Activated naive CD8-positive, alpha-beta T cell treated with anti-CD3 and anti-CD28 coated beads, Interleukin-2, amount 50 U/mL, for 24 hours (primary cell): Measurements from ENCODE around the gene STRIP1.

Experiments used
- ATAC-seq: fragments of 150-1000 bp; cut with Tn5 transposase; one replicate; pipeline ENCODE4 v1.10.0; 2021
- DNase-seq: peaks from one replicate; pipeline ENCODE4 v3.0.0; 2021
- H3K27ac Mint-ChIP-seq: one replicate; pipeline ENCODE4 v1.8.0; 2021; ENCODE audit warnings: mild to moderate bottlenecking, mixed read lengths
- H3K27me3 Mint-ChIP-seq: one replicate; pipeline ENCODE4 v1.8.0; 2021; ENCODE audit warnings: mixed read lengths
- H3K36me3 Mint-ChIP-seq: one replicate; pipeline ENCODE4 v1.8.0; 2021; ENCODE audit warnings: low read depth, mixed read lengths
- H3K4me1 Mint-ChIP-seq: one replicate; pipeline ENCODE4 v1.8.0; 2021; ENCODE audit warnings: mixed read lengths
- H3K4me3 Mint-ChIP-seq: one replicate; pipeline ENCODE4 v1.8.0; 2021; ENCODE audit warnings: mild to moderate bottlenecking, moderate library complexity, mixed read lengths
- H3K9me3 Mint-ChIP-seq: one replicate; pipeline ENCODE4 v1.8.0; 2021; ENCODE audit warnings: mixed read lengths

STRIP1 gene

DNA sequence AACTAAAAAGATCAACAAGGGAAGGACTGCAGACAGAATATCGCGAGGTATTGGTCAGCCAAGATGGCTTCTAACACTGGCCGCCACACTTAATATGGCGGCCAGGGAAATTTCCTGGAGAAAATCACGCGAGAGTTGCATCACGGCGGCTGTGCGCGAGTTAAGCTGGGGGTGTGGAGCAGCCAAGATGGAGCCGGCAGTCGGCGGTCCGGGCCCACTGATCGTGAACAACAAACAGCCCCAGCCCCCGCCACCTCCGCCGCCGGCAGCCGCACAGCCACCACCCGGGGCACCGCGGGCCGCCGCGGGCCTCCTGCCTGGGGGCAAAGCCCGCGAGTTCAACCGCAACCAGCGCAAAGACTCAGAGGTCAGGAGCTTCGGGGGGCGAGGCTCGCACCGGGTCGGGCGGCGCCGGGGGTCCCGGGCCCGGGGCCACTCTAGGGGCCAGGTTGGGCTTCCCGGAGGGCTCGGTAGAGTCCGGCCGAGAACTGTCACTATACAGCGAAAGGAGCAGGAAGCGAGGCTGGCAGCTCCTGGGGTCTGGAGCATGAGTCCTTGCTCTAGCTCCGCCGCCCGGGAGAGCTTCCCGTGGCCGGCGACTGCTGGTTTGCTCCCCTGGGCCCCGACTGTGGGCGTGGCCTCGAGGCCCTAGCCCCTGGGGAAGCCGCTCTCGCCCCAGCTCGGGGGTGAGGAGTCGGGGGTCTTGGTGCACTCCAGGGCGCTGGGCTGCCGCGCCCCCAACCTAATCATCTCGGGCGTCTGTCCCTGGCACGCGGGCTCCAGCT lies at the start of gene STRIP1:
STRIP1 (plus strand) TSS at position 174 of the 785 bp plus-strand sequence; CDS start at position 188, 14 bp downstream.
- Mint-ChIP-seq H3K4me3 (peak within 1 kb of the TSS; percentile 91), H3K27ac (peak within 1 kb of the TSS; percentile 89), H3K4me1 (peaks cover 45% of the 10 kb centered on the region), H3K36me3 (peaks cover 15% of the 10 kb centered on the region), H3K9me3 (no peaks in the 10 kb centered on the region), H3K27me3 (no peaks in the 10 kb centered on the region)
- ATAC-seq (peak; percentile 93), DNase-seq (peak; percentile 89)

- no peak for DNase-seq
- Mint-ChIP-seq H3K27me3 (no peaks in the 10 kb centered on the region), H3K4me1 (peaks cover 47% of the 10 kb centered on the region), H3K27ac (peak overlapping the region; percentile 96), H3K36me3 (peaks cover 33% of the 10 kb centered on the region), H3K9me3 (no peaks in the 10 kb centered on the region), H3K4me3 (peak overlapping the region; percentile 97)
- ATAC-seq, result peak; percentile 18
Observed at GRCh38 chr1:109985247-109986053, 49.0 kb upstream of the STRIP1 start.

- Mint-ChIP-seq H3K4me1 (peaks cover 47% of the 10 kb centered on the region), H3K36me3 (peaks cover 36% of the 10 kb centered on the region), H3K27me3 (no peaks in the 10 kb centered on the region), H3K9me3 (no peaks in the 10 kb centered on the region), H3K27ac (peak overlapping the region; percentile 96), H3K4me3 (peak overlapping the region; percentile 97)
- DNase-seq, result no peak
- ATAC-seq, result no peak
Observed at GRCh38 chr1:109986054-109986444, 48.4 kb upstream of the STRIP1 start.

DNA sequence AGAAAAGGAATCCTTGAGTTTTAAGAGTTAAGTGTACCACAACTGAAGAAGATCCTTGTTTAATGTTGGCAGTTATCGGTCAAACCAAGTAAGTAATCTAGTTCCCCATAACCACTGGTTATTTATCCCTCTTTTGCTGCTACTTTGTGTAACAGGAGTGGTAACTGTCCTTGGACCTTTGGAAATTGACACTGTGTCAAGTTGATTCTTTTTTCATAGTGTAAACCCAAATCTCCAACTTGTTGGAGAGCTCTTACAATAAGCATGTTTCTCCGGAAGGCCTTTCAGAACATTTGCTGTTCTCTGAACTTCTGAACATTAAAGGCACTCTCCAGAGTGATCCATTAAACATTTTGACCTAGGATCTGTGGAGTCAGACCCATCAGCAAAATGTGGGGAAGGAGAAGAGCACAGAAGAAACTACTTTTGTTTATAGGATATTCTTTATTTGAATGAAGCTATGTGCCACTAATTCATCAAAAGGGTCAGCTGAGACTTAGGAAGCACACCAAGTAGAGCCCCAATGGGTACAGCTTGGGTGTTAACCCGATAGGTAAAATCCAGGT lies 46.0 kb upstream of the STRIP1 start:
- Mint-ChIP-seq H3K27ac (no peak overlapping the region), H3K36me3 (peaks cover 36% of the 10 kb centered on the region), H3K4me1 (peaks cover 54% of the 10 kb centered on the region), H3K9me3 (no peaks in the 10 kb centered on the region), H3K4me3 (no peak overlapping the region), H3K27me3 (no peaks in the 10 kb centered on the region)
- DNase-seq (no peak), ATAC-seq (no peak)

GRCh38 chr1:109989506-109990301 lies 44.7 kb upstream of the STRIP1 start:
- DNase-seq (no peak), ATAC-seq (no peak)
- Mint-ChIP-seq H3K9me3 (no peaks in the 10 kb centered on the region), H3K27me3 (no peaks in the 10 kb centered on the region), H3K36me3 (peaks cover 37% of the 10 kb centered on the region), H3K4me1 (peaks cover 48% of the 10 kb centered on the region), H3K27ac (no peak overlapping the region), H3K4me3 (no peak overlapping the region)

GRCh38 chr1:109990302-109990653 lies 44.1 kb upstream of the STRIP1 start:
- H3K9me3 Mint-ChIP-seq, result no peaks in the 10 kb centered on the region

DNA sequence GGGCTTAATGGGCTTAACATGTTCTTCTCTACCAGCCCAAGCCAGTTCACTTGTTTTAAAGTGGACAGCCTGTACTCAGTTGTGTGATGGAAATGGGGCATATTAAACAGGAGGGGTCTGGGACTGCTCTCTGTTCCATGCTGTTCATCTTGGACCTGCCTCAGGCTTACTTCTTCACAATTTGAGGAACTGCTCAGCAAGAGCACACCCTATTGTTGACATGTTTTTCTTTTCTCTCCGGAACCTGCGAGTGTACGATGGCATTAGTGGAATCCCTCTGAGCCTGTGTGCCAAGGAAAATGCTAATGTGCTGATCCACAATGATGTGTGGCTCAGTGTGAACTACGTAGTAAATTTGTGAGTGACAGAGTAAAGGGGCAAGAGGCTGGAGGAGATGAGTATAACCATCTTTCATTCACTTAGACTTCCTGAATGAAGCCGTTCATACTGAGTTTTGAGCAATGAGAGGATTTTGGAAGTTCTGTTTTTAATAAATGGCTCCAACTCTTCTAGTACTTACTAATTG lies 43.0 kb upstream of the STRIP1 start:
- H3K9me3 Mint-ChIP-seq, result no peaks in the 10 kb centered on the region
- H3K36me3 Mint-ChIP-seq, result peaks cover 40% of the 10 kb centered on the region
- DNase-seq (no peak), ATAC-seq (no peak)
- no peak overlapping the region for H3K4me3 Mint-ChIP-seq
- H3K4me1 Mint-ChIP-seq, result peaks cover 35% of the 10 kb centered on the region
- H3K27ac Mint-ChIP-seq, result no peak overlapping the region
- H3K27me3 Mint-ChIP-seq, result no peaks in the 10 kb centered on the region

More at GRCh38 chr1:109990302-109990653, 44.1 kb upstream of the STRIP1 start:
- Mint-ChIP-seq H3K36me3 (peaks cover 37% of the 10 kb centered on the region), H3K4me3 (no peak overlapping the region), H3K27ac (no peak overlapping the region), H3K27me3 (no peaks in the 10 kb centered on the region), H3K4me1 (peaks cover 47% of the 10 kb centered on the region)
- no peak for DNase-seq
- ATAC-seq, result no peak

GRCh38 chr1:109993885-109994284 lies 40.5 kb upstream of the STRIP1 start:
- Mint-ChIP-seq H3K27ac (no peak overlapping the region), H3K4me1 (peaks cover 15% of the 10 kb centered on the region), H3K27me3 (no peaks in the 10 kb centered on the region), H3K9me3 (no peaks in the 10 kb centered on the region), H3K4me3 (no peak overlapping the region), H3K36me3 (peaks cover 29% of the 10 kb centered on the region)
- ATAC-seq (no peak), DNase-seq (no peak)

GRCh38 chr1:109994654-109995053 lies 39.8 kb upstream of the STRIP1 start:
- Mint-ChIP-seq H3K27ac (no peak overlapping the region), H3K4me3 (no peak overlapping the region), H3K9me3 (no peaks in the 10 kb centered on the region), H3K4me1 (peaks cover 13% of the 10 kb centered on the region), H3K36me3 (peaks cover 26% of the 10 kb centered on the region), H3K27me3 (no peaks in the 10 kb centered on the region)
- no peak for ATAC-seq
- no peak for DNase-seq

DNA sequence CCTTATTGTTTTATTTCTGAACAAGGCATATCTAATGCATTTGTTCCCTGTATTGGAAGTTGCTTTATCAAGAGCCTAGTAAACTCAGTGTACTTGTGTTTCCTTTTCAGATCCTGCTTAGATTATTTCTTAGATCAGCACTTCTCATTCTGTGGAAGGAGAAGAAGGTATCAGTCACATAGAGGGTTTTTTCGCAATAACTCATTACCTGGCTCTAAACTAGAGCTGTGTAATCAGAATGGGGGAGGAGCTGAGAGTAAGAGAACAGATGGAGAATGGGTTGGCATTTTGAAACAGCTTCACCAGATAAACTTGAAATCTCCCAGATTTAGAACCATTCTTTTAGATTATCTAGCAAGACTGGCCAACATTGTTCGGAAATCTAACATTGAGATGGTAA lies 38.9 kb upstream of the STRIP1 start:
- H3K4me1 Mint-ChIP-seq, result peaks cover 7% of the 10 kb centered on the region
- ATAC-seq, result no peak
- H3K4me3 Mint-ChIP-seq, result no peak overlapping the region
- peaks cover 20% of the 10 kb centered on the region for H3K36me3 Mint-ChIP-seq
- no peak overlapping the region for H3K27ac Mint-ChIP-seq
- H3K27me3 Mint-ChIP-seq, result no peaks in the 10 kb centered on the region
- H3K9me3 Mint-ChIP-seq, result no peaks in the 10 kb centered on the region
- DNase-seq, result no peak

DNA sequence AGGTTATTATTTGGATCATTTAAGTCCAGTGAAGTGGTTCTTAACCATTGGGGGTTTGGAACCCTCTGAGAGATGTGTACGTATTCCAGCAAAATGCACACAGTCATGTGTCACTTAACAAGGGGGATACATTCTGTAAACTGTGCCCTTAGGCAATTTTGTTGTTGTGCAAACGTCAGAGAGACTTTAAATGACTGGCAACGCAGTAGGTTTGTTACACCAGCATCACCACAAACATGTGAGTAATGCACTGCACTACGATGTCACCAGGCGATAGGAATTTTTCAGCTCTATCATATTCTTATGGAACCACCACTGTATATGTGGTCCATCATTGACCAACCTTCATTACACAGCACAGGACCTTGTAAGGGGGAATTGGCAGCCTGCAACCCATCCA lies 37.9 kb upstream of the STRIP1 start:
- Mint-ChIP-seq H3K9me3 (no peaks in the 10 kb centered on the region), H3K27ac (no peak overlapping the region), H3K4me3 (no peak overlapping the region), H3K4me1 (peaks cover 5% of the 10 kb centered on the region), H3K36me3 (peaks cover 17% of the 10 kb centered on the region), H3K27me3 (no peaks in the 10 kb centered on the region)
- DNase-seq (no peak), ATAC-seq (no peak)

DNA sequence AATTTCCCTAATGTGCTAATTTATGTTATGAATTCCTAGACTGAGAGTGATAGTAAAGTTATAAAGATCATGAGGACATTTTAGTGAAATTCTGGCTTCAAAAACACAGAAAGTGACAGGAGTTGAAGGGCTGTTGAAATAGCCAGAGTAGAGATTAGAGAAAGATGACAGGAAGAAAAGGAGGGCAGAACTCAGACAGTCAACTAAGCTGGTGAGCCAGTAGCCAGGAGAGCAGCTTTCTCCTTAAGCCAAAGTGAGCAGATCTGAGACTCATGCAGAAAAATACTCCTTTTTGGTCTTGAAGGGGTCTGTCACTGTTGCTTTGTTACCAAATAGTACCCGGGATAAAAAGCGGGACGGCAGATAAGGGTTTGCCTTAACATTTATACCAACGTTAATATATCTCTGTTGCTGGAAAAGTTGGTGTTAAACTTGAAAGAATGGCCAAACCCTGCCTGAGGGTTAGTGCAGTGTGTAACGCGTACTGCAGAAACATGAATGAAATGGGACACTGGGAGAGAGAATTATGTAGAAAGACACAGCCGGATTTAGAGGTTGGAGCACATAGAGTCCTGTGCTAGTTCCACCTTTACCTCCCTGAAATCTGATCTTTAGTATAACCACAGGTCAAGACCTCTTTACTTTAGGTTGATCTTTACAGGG lies 37.1 kb upstream of the STRIP1 start:
- H3K27ac Mint-ChIP-seq, result no peak overlapping the region
- H3K4me1 Mint-ChIP-seq, result peaks cover under 1% of the 10 kb centered on the region
- H3K27me3 Mint-ChIP-seq, result no peaks in the 10 kb centered on the region
- peaks cover 17% of the 10 kb centered on the region for H3K36me3 Mint-ChIP-seq
- ATAC-seq, result no peak
- no peaks in the 10 kb centered on the region for H3K9me3 Mint-ChIP-seq
- DNase-seq, result no peak
- H3K4me3 Mint-ChIP-seq, result no peak overlapping the region

DNA sequence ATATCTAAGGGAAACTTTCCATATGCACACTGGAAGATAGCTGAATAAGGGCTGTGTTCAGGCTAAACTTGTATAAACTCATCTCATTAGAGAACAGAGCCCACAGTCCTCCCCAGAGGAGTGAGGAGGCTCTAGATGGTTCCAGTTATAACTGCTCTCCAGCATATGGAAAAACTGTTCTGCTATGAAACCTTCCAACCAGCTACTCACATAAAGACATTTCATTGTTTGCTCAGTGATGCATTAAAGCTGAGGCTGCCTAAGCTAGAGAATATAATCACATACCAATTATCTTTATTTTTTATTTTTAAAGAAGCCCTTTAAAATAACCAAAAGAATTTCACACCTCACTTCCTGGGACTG lies 36.6 kb upstream of the STRIP1 start:
- Mint-ChIP-seq H3K27ac (no peak overlapping the region), H3K4me3 (no peak overlapping the region), H3K9me3 (no peaks in the 10 kb centered on the region), H3K27me3 (no peaks in the 10 kb centered on the region), H3K36me3 (peaks cover 17% of the 10 kb centered on the region), H3K4me1 (peaks cover 5% of the 10 kb centered on the region)
- no peak for DNase-seq
- ATAC-seq, result no peak

DNA sequence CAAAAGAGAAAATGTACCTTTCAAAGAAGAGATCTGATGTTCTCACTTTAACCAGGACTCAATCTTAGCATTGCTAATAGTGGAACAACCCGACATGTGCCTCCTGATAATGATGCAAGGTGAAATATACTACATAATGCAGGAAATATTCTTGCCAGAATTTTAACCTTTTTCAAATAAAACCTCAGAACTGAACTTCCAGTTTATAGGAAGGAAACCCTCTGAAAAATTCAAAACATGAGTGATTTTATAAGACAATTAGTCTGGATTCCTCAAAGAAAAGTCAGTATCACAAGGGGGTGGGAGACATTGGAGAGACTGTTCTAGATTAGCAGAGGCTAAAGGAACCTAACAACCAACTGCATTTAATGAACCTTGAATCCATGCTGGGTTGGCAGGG lies 31.7 kb upstream of the STRIP1 start:
- no peaks in the 10 kb centered on the region for H3K27me3 Mint-ChIP-seq
- H3K4me1 Mint-ChIP-seq, result peaks cover 27% of the 10 kb centered on the region
- H3K4me3 Mint-ChIP-seq, result no peak overlapping the region
- ATAC-seq, result no peak
- no peak overlapping the region for H3K27ac Mint-ChIP-seq
- H3K9me3 Mint-ChIP-seq, result no peaks in the 10 kb centered on the region
- DNase-seq, result no peak
- peaks cover 7% of the 10 kb centered on the region for H3K36me3 Mint-ChIP-seq
